ENCODE results near the gene USP31. TPM values are rescaled to one million over a fixed set of nuclear protein-coding genes. Genes with fewer than 3 reads are reported as not detected.

USP31 gene
- total and polyA plus RNA-seq, 7 donors: 7.7 to 21.5 (median 16.4) TPM

DNA sequence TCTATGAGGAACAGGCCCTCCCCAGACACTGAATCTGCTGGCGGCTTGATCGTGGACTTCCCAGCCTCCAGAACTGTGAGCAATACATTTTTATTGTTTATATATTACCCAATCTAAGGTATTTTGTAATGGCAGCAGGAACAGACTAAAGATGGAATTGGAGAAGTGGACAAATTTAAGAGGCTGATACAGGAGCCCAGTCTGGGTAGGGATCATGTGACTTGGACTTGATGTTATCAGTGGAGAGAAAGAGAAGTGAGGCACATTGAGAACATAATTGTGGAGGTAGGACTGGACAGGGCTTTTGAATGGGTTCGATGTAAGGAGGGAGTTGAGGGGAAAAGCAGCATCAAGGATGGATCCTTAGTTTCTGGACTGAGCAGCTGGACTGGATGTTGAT is 93.8 kb downstream of the USP31 start:
- ATAC-seq (no peak), DNase-seq (no peak)
- TF ChIP-seq CTCF (IDR thresholded peaks at IDR 0.05): no peak
- WGBS, 3 donors: 90% methylated on average over 3 of the region's 3 CpGs
- no peaks in the 10 kb centered on the region for H3K36me3 ChIP-seq (ENCODE audit: insufficient read depth in 1 of 2, low read depth in 1 of 2)
- no peak overlapping the region for H3K27ac ChIP-seq
- H3K27me3 ChIP-seq (ENCODE audit: insufficient read depth in 3 of 3, low read length in 2 of 3): peaks cover 0 to 24% (median 0%) of the 10 kb centered on the region in 3 donors
- no peak overlapping the region for H3K4me3 ChIP-seq
- intact Hi-C loops (cut with DNase I): no loop called here
- no peaks in the 10 kb centered on the region for H3K4me1 ChIP-seq
- H3K9me3 ChIP-seq: no peaks in the 10 kb centered on the region

DNA sequence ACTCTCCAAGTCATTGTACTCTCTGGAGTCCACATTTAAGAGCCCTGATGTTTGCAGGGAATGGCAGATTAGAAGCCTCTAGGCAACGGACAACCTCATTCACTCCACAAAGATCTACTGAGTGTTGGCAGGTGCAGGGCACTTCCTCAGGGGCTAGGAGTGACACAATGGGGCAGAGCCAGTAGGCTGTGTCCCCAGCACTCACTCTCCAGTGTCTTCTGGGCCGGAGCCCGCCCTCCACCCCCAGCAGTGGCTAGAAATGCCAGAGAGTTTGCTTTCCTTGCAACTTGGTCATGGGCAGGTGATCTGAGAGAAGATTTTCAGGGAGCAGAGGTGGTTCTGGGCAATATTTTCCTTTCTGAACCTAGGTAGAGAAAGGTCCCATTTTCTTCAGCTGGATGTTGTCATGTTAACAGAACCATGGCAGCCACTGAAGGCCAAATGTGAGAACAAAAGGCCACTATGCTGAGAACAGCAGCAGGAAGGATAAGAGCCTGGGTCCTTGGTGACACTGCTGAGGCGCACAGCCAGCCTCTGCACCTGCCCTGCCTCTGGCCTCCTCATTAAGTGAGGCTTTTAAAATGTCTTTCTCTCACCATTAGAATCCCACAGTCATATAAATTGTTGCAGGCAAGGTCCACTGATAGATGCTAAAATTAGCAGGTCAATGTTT is 96.2 kb downstream of the USP31 start:
- H3K27ac ChIP-seq: no peak overlapping the region
- no peak for ATAC-seq
- no peaks in the 10 kb centered on the region for H3K36me3 ChIP-seq (ENCODE audit: insufficient read depth in 1 of 2, low read depth in 1 of 2)
- peaks cover 0 to 25% (median 2%) of the 10 kb centered on the region in 3 donors for H3K27me3 ChIP-seq (ENCODE audit: insufficient read depth in 3 of 3, low read length in 2 of 3)
- DNase-seq: no peak
- WGBS, 3 donors: 62 to 70% (median 68%) methylated on average over 4 of the region's 4 CpGs
- no peak overlapping the region for H3K4me3 ChIP-seq
- no peaks in the 10 kb centered on the region for H3K4me1 ChIP-seq
- no peak for TF ChIP-seq CTCF (IDR thresholded peaks at IDR 0.05)
- intact Hi-C loops (cut with DNase I): no loop called here
- no peaks in the 10 kb centered on the region for H3K9me3 ChIP-seq

DNA sequence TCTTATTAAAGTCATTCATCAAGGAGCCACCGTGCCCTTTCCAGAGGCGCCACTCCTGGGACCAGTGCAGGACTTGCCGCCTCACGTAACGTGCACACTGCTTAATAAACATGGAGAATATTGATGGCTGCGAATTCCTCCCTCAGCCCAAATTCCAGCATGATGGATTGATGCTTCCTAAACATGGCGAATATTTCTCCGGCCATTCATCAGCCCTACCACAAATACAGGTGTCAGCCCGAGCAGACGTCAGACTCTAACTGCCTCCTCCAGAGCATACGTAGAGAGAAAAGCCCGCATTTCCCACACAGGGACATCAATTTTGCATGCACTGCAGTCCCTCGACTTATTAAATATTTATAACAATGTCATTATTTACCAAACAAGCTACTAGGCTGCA is 97.0 kb downstream of the USP31 start:
- 68 to 76% (median 73%) methylated on average over 13 of the region's 13 CpGs for WGBS, 3 donors
- no peak for TF ChIP-seq CTCF (IDR thresholded peaks at IDR 0.05)
- no peaks in the 10 kb centered on the region for H3K36me3 ChIP-seq (ENCODE audit: insufficient read depth in 1 of 2, low read depth in 1 of 2)
- ATAC-seq (no peak), DNase-seq (no peak)
- intact Hi-C loops (cut with DNase I): no loop called here
- H3K4me1 ChIP-seq: no peaks in the 10 kb centered on the region
- peaks cover 0 to 22% (median 2%) of the 10 kb centered on the region in 3 donors for H3K27me3 ChIP-seq (ENCODE audit: insufficient read depth in 3 of 3, low read length in 2 of 3)
- no peak overlapping the region for H3K4me3 ChIP-seq
- no peaks in the 10 kb centered on the region for H3K9me3 ChIP-seq
- H3K27ac ChIP-seq: no peak overlapping the region

DNA sequence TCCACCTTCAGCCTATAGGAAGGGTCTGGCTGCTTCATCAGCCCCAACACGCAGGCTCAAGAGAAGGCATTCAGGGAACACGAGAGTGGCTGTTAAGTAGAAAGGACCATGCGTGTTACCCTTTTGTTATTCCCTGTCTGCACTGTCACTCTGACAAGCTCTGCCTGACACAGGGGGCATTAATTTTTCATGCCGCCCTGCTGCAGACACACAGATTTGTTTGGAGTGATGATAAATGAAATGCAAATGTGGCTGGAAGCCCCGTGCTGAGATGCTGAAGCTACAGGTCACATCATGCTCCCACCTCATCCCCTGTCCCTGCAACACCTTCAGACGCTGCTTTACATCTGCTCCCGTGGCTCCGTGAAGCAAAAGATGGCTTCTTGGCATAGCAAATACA is 97.7 kb downstream of the USP31 start:
- ATAC-seq (no peak), DNase-seq (no peak)
- H3K4me1 ChIP-seq: no peaks in the 10 kb centered on the region
- TF ChIP-seq CTCF (IDR thresholded peaks at IDR 0.05): no peak
- peaks cover 0 to 19% (median 2%) of the 10 kb centered on the region in 3 donors for H3K27me3 ChIP-seq (ENCODE audit: insufficient read depth in 3 of 3, low read length in 2 of 3)
- H3K36me3 ChIP-seq (ENCODE audit: insufficient read depth in 1 of 2, low read depth in 1 of 2): no peaks in the 10 kb centered on the region
- H3K27ac ChIP-seq: no peak overlapping the region
- H3K9me3 ChIP-seq: no peaks in the 10 kb centered on the region
- intact Hi-C loops (cut with DNase I): no loop called here
- 63 to 72% (median 71%) methylated on average over 8 of the region's 8 CpGs for WGBS, 3 donors
- no peak overlapping the region for H3K4me3 ChIP-seq

DNA sequence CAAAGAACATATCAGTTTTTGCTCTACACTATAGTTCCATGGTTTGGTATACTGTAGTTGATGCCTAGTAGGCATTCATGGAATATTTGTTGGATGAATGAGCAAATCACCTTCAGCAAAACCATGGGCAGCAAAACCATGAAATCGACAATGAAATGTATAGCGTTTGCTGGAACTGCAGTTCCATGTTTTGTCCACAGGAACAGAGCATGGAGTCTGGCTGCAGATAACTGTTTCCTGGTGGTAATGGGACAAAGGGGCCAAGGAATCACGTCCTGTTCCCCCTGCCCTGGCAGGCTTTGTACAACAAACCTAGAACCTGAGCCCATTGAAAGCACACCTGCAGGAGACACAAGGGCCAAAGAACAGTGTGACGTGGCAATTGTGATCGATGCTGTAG is 101.1 kb downstream of the USP31 start:
- no peak for TF ChIP-seq CTCF (IDR thresholded peaks at IDR 0.05)
- Histone ChIP-seq H3K27me3 (ENCODE audit: insufficient read depth in 3 of 3, low read length in 2 of 3) (peaks cover 0 to 19% (median 2%) of the 10 kb centered on the region in 3 donors), H3K27ac (no peak overlapping the region), H3K36me3 (ENCODE audit: insufficient read depth in 1 of 2, low read depth in 1 of 2) (no peaks in the 10 kb centered on the region), H3K4me1 (no peaks in the 10 kb centered on the region), H3K9me3 (peaks cover 9% of the 10 kb centered on the region), H3K4me3 (no peak overlapping the region)
- intact Hi-C loops (cut with DNase I): no loop called here
- no peak for ATAC-seq
- 64 to 67% (median 65%) methylated on average over 5 of the region's 5 CpGs for WGBS, 3 donors
- no peak for DNase-seq
